GM12872 (cell line): ENCODE results near the gene SLC24A3.
A peak's percentile ranks its signal among the peaks of the same experiment; 100 is the strongest.

Experiments used
- TF ChIP-seq, protein P1 (sequence below): IDR thresholded peaks from 3 replicates; pipeline ENCODE4 v1.5.1; 2011; ENCODE audit warnings: low read depth, mild to moderate bottlenecking, low read length, moderate library complexity; ENCODE audit not compliant: insufficient read depth

SLC24A3 gene

GRCh38 chr20:19244291-19244690, 31.8 kb downstream of the SLC24A3 start:
- TF ChIP-seq, protein P1, sequence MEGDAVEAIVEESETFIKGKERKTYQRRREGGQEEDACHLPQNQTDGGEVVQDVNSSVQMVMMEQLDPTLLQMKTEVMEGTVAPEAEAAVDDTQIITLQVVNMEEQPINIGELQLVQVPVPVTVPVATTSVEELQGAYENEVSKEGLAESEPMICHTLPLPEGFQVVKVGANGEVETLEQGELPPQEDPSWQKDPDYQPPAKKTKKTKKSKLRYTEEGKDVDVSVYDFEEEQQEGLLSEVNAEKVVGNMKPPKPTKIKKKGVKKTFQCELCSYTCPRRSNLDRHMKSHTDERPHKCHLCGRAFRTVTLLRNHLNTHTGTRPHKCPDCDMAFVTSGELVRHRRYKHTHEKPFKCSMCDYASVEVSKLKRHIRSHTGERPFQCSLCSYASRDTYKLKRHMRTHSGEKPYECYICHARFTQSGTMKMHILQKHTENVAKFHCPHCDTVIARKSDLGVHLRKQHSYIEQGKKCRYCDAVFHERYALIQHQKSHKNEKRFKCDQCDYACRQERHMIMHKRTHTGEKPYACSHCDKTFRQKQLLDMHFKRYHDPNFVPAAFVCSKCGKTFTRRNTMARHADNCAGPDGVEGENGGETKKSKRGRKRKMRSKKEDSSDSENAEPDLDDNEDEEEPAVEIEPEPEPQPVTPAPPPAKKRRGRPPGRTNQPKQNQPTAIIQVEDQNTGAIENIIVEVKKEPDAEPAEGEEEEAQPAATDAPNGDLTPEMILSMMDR: no peak

DNA sequence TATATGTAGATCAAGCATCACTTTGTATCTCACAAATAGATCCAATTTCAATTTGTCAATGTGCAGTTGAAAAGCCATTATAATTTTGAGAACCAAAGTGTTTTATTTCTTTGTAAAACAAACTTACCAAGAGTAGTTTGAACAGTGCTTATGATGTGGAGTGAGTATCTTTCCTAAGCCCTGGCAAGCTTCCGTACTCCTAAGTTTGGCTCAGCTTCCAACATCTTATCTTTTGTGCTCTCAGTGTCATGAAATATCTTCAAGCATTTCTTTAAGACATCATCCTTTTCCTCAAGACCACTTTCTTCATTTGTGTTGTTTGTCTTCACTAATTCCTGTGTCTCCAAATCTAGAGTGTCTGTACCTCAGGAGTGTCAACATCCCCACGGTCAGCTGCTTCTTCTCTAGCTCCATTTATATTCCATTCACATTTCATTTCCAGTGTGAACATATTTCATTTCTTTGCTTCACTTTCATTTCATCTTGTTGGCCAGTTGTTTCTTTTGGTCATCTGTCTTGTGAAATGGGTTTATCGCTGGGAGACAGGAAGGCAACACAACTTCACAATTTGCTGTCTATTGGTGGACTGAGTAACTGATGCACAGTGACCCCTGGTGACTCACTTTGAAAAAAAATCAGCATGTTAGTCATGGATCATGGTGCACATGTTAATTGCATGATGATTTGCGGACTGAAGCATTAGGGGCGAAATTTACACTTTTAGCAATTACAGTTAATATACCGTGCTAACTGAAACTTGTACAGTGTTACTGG, 36.9 kb downstream of the SLC24A3 start:
- TF ChIP-seq, protein P1: peak; percentile 27; the same call in 1 of the 3 replicates

GRCh38 chr20:19250346-19250745, 37.9 kb downstream of the SLC24A3 start:
- TF ChIP-seq, protein P1: no peak

DNA sequence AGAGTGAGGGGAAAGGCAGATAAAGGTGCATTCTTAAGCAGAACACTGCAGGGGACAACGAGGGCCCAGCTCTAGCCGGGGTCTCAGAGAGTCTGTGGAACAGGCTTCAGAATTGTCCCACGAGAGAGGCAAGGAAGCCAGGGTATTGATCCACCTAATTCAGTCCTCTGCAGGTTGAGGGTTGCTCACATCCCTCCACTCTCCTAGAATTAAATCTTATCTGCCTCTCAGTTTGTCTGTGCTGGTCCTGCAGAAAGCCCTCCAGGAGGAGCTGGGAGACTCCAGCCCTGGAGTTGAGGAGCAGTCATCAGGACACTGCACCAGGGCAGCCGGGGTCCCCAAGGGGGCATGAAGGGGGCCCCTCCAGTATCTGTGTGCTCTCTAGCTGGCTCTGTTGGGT, 39.1 kb downstream of the SLC24A3 start:
- TF ChIP-seq, protein P1: no peak

DNA sequence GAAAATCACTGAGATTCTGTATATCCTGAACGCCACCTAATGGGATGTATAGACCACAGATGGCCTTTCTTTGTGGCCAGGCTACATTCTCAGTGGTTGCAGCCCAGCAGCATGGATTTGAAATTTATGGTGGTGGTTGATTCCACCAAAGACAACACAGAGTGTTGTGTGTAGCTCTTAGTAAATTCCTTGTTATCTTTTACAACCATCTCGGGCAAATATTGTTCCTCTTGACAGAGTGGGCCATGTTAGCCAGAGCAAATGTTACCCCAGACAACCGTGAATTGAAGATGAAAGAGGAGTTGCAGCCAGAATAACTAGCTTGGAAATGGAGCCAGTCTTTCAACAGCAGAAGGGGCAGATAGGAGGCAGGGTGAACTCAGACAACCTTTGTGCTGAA, 39.5 kb downstream of the SLC24A3 start:
- TF ChIP-seq, protein P1: no peak

- TF ChIP-seq, protein P1: no peak
Observed at GRCh38 chr20:19252451-19253120, 40.1 kb downstream of the SLC24A3 start.

- TF ChIP-seq, protein P1: no peak
Observed at GRCh38 chr20:19253316-19253715, 40.9 kb downstream of the SLC24A3 start.
